IPS-20b (cell line): Measurements from ENCODE around the gene PLTP.
"Not testable (repeated sequence)": the region's sequence is repeated elsewhere in the genome, so short reads cannot be mapped to it uniquely, and the experiment has no call there.

Source experiments
- H3K27ac ChIP-seq: one replicate; pipeline ENCODE4 v1.5.1; 2013; ENCODE audit warnings: low read length
- H3K27me3 ChIP-seq: 2 replicates; pipeline ENCODE4 v1.6.1; 2013; ENCODE audit warnings: mild to moderate bottlenecking, low read length, inconsistent platforms; ENCODE audit not compliant: insufficient read depth
- H3K36me3 ChIP-seq: 2 replicates; pipeline ENCODE4 v1.6.1; 2013; ENCODE audit warnings: low read depth, mild to moderate bottlenecking, inconsistent platforms, low read length, moderate library complexity; ENCODE audit not compliant: insufficient read depth
- H3K4me1 ChIP-seq: 2 replicates; pipeline ENCODE4 v1.6.1; 2013; ENCODE audit warnings: mild to moderate bottlenecking, control low read depth, inconsistent platforms, low read length, moderate library complexity; ENCODE audit not compliant: insufficient read depth
- H3K4me3 ChIP-seq: 2 replicates; pipeline ENCODE4 v1.5.1; 2013; ENCODE audit warnings: mild to moderate bottlenecking, low read length, inconsistent platforms
- H3K9ac ChIP-seq: 2 replicates; pipeline ENCODE4 v1.6.1; 2013; ENCODE audit warnings: low read depth, mild to moderate bottlenecking, inconsistent platforms, low read length, moderate library complexity
- H3K9me3 ChIP-seq: 2 replicates; pipeline ENCODE4 v1.6.1; 2013; ENCODE audit warnings: mild to moderate bottlenecking, low read depth, low read length, inconsistent platforms; ENCODE audit not compliant: insufficient read depth

The PLTP gene

GRCh38 chr20:45910670-45911485 lies 1.1 kb downstream of the PLTP start:
- Histone ChIP-seq H3K9ac (peak overlapping the region; percentile 66; the same call in 1 of the 2 replicates), H3K9me3 (no peaks in the 10 kb centered on the region), H3K36me3 (peaks cover 35% of the 10 kb centered on the region), H3K4me3 (peak overlapping the region; percentile 73), H3K27me3 (no peaks in the 10 kb centered on the region), H3K4me1 (peaks cover 3% of the 10 kb centered on the region; the same call in 1 of the 2 replicates), H3K27ac (no peak overlapping the region)

- Histone ChIP-seq H3K9me3 (no peaks in the 10 kb centered on the region), H3K36me3 (peaks cover 43% of the 10 kb centered on the region), H3K4me3 (peak overlapping the region; percentile 51; the same call in 1 of the 2 replicates), H3K27ac (no peak overlapping the region), H3K4me1 (peaks cover 3% of the 10 kb centered on the region; the same call in 1 of the 2 replicates), H3K9ac (no peak overlapping the region), H3K27me3 (no peaks in the 10 kb centered on the region)
Observed at GRCh38 chr20:45909817-45910669, 1.9 kb downstream of the PLTP start.

DNA sequence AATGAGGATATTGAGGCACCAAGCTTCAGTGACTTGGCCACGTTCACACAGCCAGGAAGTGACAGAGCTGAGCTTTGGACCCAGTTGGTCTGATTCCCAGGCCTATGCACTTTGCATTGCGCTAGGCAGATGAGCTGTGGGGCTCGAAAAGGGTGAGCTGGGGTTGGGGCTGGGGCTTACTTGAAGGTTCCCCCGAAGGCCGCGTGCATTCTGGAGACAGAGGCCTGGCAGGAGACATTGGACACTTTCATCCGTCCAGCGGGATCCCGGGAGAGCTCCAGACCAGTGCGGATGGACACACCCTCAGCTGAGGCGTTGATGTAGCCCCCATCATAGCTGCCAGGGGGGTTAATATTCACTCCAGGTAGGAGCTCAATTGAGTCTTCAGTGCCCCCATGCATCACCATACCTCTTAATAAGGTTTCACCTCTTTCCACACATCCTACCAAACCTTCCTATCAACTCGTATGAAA lies 2.6 kb downstream of the PLTP start:
- no peak overlapping the region for H3K4me3 ChIP-seq
- peaks cover 3% of the 10 kb centered on the region; the same call in 1 of the 2 replicates for H3K4me1 ChIP-seq
- H3K36me3 ChIP-seq = peaks cover 50% of the 10 kb centered on the region
- H3K27ac ChIP-seq = no peak overlapping the region
- H3K27me3 ChIP-seq = no peaks in the 10 kb centered on the region
- no peaks in the 10 kb centered on the region for H3K9me3 ChIP-seq
- no peak overlapping the region for H3K9ac ChIP-seq

- Histone ChIP-seq H3K9ac (no peak overlapping the region), H3K27ac (no peak overlapping the region), H3K4me1 (peaks cover 3% of the 10 kb centered on the region; the same call in 1 of the 2 replicates), H3K27me3 (no peaks in the 10 kb centered on the region), H3K4me3 (no peak overlapping the region), H3K9me3 (no peaks in the 10 kb centered on the region), H3K36me3 (peaks cover 63% of the 10 kb centered on the region)
Observed at GRCh38 chr20:45908084-45908483, 3.9 kb downstream of the PLTP start.

- no peaks in the 10 kb centered on the region for H3K27me3 ChIP-seq
- H3K27ac ChIP-seq = no peak overlapping the region
- H3K4me3 ChIP-seq = no peak overlapping the region
- peaks cover 70% of the 10 kb centered on the region for H3K36me3 ChIP-seq
- peaks cover 2% of the 10 kb centered on the region; the same call in 1 of the 2 replicates for H3K4me1 ChIP-seq
- H3K9me3 ChIP-seq = no peaks in the 10 kb centered on the region
- H3K9ac ChIP-seq = no peak overlapping the region
Observed at GRCh38 chr20:45907219-45907948, 4.6 kb downstream of the PLTP start.

DNA sequence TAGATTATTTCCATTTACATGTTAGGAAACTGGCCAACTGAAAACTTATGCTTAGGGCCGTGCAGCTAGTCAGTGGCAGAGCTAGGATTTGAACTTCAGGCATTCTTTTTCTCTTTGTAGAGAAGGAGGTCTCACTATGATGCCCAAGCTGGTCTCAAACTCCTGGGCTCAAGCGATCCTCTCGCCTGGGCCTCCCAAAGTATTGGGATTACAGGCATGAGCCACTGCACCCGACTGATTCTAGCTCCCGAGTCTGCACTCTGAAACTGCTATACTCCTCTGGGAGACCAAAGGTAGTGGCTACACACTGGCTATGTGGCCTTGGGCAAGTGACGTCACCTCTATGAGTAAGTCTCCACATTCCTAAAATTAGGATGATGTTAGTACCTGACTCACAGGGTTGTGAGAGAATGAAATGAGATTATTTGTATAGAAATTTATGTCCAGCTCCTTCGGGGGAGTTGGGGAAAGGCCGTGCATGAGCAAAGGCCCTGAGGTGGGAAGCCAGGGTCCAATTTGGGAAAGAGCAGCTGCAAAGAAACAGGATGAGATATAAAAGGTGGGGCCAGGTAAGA lies 6.4 kb downstream of the PLTP start:
- Histone ChIP-seq H3K4me3 (no peak overlapping the region), H3K4me1 (no peaks in the 10 kb centered on the region), H3K27ac (no peak overlapping the region), H3K36me3 (peaks cover 84% of the 10 kb centered on the region), H3K9me3 (no peaks in the 10 kb centered on the region), H3K9ac (no peak overlapping the region), H3K27me3 (no peaks in the 10 kb centered on the region)

DNA sequence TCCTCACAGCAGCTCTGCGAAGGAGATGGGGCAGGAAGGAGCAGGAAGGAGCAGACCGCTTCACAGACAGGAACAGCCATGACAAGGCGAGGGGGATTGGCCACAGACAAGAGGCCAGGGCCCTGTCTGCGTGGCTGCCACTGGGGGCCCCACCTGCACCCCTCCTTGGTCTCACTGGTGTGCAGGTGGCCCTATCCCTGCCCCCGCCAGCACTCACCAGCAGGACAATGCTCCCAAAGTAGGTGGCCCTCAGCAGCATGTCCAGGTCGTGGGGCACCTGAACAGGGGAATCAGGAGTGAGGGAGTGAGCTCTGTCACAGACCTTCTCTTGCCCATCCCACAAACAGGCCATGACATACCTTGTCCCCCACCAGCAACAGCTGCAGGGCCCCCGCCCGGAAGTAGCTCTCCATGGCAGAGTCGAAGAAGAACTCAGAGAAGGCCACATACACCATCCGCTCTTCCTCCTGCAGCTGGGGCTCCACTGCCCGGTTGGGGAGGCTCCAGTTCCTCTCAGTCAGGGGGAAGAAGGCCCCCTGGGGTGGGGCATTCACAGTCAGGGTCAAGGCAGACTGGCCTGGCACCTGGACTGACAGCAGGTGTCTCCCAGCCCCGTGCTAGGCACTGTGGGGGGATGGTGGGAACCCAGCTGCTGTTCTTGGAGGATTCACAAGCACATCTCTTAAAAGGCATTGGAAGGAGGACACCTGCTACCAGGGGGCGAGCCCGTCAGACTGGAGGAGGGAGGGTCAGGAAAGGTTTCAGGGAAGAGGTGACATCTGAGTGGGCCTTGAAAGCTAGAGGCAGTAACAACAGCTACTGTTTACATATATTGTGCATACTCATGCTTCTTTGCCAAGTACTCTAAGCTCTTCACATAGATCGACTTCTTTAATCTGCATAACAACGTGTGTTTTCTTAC lies 7.1 kb downstream of the PLTP start:
- Histone ChIP-seq H3K9ac (no peak overlapping the region), H3K9me3 (no peaks in the 10 kb centered on the region), H3K27ac (no peak overlapping the region), H3K36me3 (peaks cover 89% of the 10 kb centered on the region), H3K4me3 (no peak overlapping the region), H3K4me1 (no peaks in the 10 kb centered on the region), H3K27me3 (no peaks in the 10 kb centered on the region)

GRCh38 chr20:45902199-45902701 lies 9.7 kb downstream of the PLTP start:
- Histone ChIP-seq H3K36me3 (peaks cover 88% of the 10 kb centered on the region), H3K27me3 (no peaks in the 10 kb centered on the region), H3K9me3 (no peaks in the 10 kb centered on the region), H3K4me1 (no peaks in the 10 kb centered on the region), H3K9ac (no peak overlapping the region), H3K4me3 (no peak overlapping the region), H3K27ac (no peak overlapping the region)

DNA sequence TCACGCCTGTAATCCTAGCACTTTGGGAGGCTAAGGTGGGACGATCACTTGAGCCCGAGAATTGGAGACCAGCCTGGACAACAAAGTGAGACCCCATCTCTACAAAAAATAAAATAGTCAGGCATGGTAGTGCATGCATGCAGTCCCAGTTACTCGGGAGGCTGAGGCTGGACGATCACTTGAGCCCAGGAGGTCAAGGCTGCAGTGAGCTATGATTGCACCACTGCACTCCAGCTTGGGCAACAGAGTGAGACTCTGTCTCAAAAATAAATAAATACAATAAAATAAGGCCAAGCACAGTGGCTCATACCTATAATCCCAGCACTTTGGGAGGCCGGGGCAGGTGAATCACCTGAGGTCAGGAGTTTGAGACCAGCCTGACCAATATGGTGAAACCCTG lies 10.6 kb downstream of the PLTP start:
- not testable (repeated sequence) for H3K27me3 ChIP-seq, H3K27ac ChIP-seq, H3K4me1 ChIP-seq, H3K4me3 ChIP-seq, H3K9ac ChIP-seq, H3K9me3 ChIP-seq
- peaks cover 90% of the 10 kb centered on the region for H3K36me3 ChIP-seq

DNA sequence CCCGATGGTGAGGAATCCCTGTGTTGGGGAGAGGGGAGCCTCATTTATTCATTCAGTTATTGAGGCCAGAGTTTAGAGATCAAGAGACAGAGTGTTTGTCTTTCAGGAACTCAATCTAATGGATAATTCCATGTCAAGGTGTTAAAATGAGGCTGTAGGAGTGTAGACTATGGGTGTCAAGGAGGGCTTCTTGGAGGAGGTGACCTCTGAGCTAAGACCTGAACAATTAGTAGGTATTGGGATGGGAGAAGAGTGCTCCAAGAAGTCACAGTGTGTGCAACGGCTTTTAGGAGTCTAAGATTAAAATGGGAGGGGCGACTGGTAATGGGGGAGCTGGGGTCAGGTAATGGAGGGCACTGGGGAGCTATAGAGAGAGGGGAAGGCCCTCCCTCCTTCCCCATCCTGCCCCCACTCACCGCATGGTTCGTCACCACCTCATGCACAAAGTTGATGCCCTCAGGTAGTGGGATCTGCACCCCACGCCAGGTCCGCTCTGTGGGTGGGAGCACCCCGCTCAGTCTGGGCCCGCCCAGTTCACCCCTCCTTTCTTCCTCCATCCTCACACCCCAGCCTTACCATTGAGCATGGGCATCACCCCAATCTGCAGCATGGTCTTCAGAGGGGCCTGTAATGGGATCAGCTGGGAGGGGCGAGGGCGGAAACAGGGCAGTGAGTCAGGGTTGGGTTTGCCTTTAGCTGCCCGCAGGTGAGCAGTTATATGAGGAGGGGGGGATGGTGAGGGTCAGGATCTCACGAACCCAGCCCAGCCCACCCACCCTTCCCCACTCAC lies 12.7 kb downstream of the PLTP start:
- H3K36me3 ChIP-seq = peaks cover 80% of the 10 kb centered on the region
- no peak overlapping the region for H3K27ac ChIP-seq
- no peak overlapping the region for H3K9ac ChIP-seq
- no peaks in the 10 kb centered on the region for H3K27me3 ChIP-seq
- H3K4me3 ChIP-seq = no peak overlapping the region
- H3K4me1 ChIP-seq = no peaks in the 10 kb centered on the region
- H3K9me3 ChIP-seq = no peaks in the 10 kb centered on the region
